HepG2 (cell line): ENCODE results near the gene TMEM135. TPM values are rescaled to one million over a fixed set of nuclear protein-coding genes. Genes with fewer than 3 reads are reported as not detected.

Source experiments
- BCL6 ChIP-seq: IDR thresholded peaks from 2 replicates; pipeline ENCODE4 v1.6.1; 2016; ENCODE audit warnings: missing genetic modification reagents, missing compliant biosample characterization
- FOXA3 ChIP-seq: IDR thresholded peaks from 2 replicates; pipeline ENCODE4 v1.6.1; 2016; ENCODE audit warnings: missing genetic modification reagents, missing compliant biosample characterization
- GABPA ChIP-seq, 2 experiments: IDR thresholded peaks; 2 replicates each; pipeline ENCODE4 v1.6.1; 2011 to 2016; ENCODE audit warnings: low read depth in 2 of 2, low read length in 1 of 2, missing biosample characterization in 1 of 2, missing genetic modification characterization in 1 of 2
- JARID2 ChIP-seq: sonication (generic); formaldehyde crosslinking; IDR thresholded peaks from 2 replicates; pipeline ENCODE4 v1.8.1; 2023; ENCODE audit warnings: missing genetic modification reagents, inconsistent platforms; ENCODE audit not compliant: insufficient replicate concordance
- KDM3A ChIP-seq: IDR thresholded peaks from 2 replicates; pipeline ENCODE4 v1.6.1; 2018; ENCODE audit warnings: low read depth, missing compliant biosample characterization
- NFRKB ChIP-seq: fragments of 450-650 bp; IDR thresholded peaks from 2 replicates; pipeline ENCODE4 v1.6.1; 2017
- POLR2A ChIP-seq, 2 experiments: IDR thresholded peaks; 2 replicates each; pipeline ENCODE4 v1.6.1; 2011; ENCODE audit warnings: low read depth in 2 of 2, low read length in 2 of 2, mild to moderate bottlenecking in 1 of 2, moderate library complexity in 1 of 2; ENCODE audit not compliant: insufficient read depth in 1 of 2
- RARG ChIP-seq: sonication (generic); formaldehyde crosslinking; IDR thresholded peaks from 2 replicates; pipeline ENCODE4 v1.4.0; 2020; ENCODE audit warnings: low read depth, mild to moderate bottlenecking, missing genetic modification reagents
- YEATS4 ChIP-seq: sonication (generic); formaldehyde crosslinking; IDR thresholded peaks from 2 replicates; pipeline ENCODE4 v1.4.0; 2020; ENCODE audit warnings: missing genetic modification reagents, borderline replicate concordance
- ZBTB3 ChIP-seq: sonication (generic); formaldehyde crosslinking; IDR thresholded peaks from 2 replicates; pipeline ENCODE4 v1.4.0; 2020; ENCODE audit warnings: low read depth, mild to moderate bottlenecking, moderate library complexity, missing genetic modification reagents, borderline replicate concordance
- ZNF101 ChIP-seq: sonication (generic); formaldehyde crosslinking; IDR thresholded peaks from 2 replicates; pipeline ENCODE4 v1.4.0; 2020; ENCODE audit warnings: mild to moderate bottlenecking, low read depth, missing genetic modification reagents, borderline replicate concordance
- ZNF136 ChIP-seq: sonication (generic); formaldehyde crosslinking; IDR thresholded peaks from 2 replicates; pipeline ENCODE4 v1.8.1; 2022; ENCODE audit warnings: low read depth, mild to moderate bottlenecking, moderate library complexity, missing genetic modification reagents
- ZNF251 ChIP-seq: sonication (generic); formaldehyde crosslinking; IDR thresholded peaks from 2 replicates; pipeline ENCODE4 v1.9.0; 2021; ENCODE audit warnings: mild to moderate bottlenecking, missing genetic modification reagents
- ZNF256 ChIP-seq: sonication (generic); formaldehyde crosslinking; conservative IDR thresholded peaks from 2 replicates; pipeline ENCODE4 v1.4.0; 2020; ENCODE audit warnings: missing genetic modification reagents
- ZNF431 ChIP-seq: sonication (generic); formaldehyde crosslinking; IDR thresholded peaks from 2 replicates; pipeline ENCODE4 v1.9.0; 2022; ENCODE audit warnings: missing genetic modification reagents, low read depth, mild to moderate bottlenecking, borderline replicate concordance
- ZNF564 ChIP-seq: sonication (generic); formaldehyde crosslinking; IDR thresholded peaks from 2 replicates; pipeline ENCODE4 v1.8.1; 2023; ENCODE audit warnings: mild to moderate bottlenecking, missing genetic modification reagents
- ZNF589 ChIP-seq: sonication (generic); formaldehyde crosslinking; conservative IDR thresholded peaks from 2 replicates; pipeline ENCODE4 v1.8.0; 2022; ENCODE audit warnings: mild to moderate bottlenecking, moderate library complexity, missing genetic modification reagents
- ZNF605 ChIP-seq: sonication (generic); formaldehyde crosslinking; IDR thresholded peaks from 2 replicates; pipeline ENCODE4 v1.8.0; 2022; ENCODE audit warnings: mild to moderate bottlenecking, missing genetic modification reagents
- ZNF672 ChIP-seq: sonication (generic); formaldehyde crosslinking; IDR thresholded peaks from 2 replicates; pipeline ENCODE4 v1.8.1; 2022; ENCODE audit warnings: missing genetic modification reagents
- ZNF737 ChIP-seq: sonication (generic); formaldehyde crosslinking; IDR thresholded peaks from 2 replicates; pipeline ENCODE4 v1.5.0; 2020; ENCODE audit warnings: missing genetic modification reagents, mild to moderate bottlenecking, borderline replicate concordance
- ZNF790 ChIP-seq: sonication (generic); formaldehyde crosslinking; IDR thresholded peaks from 2 replicates; pipeline ENCODE4 v1.8.0; 2022; ENCODE audit warnings: missing genetic modification reagents, mild to moderate bottlenecking, borderline replicate concordance
- ZZZ3 ChIP-seq: sonication (generic); formaldehyde crosslinking; IDR thresholded peaks from 2 replicates; pipeline ENCODE4 v1.4.0; 2020; ENCODE audit warnings: missing genetic modification reagents, mild to moderate bottlenecking, borderline replicate concordance
- polyA plus RNA-seq, 8 experiments: library from polyadenylated mRNA; depleted of rRNA in 3 of 8; stranded (reverse) in 7 of 8; unstranded in 1 of 8; fragments of >200 nt; fragmentation: Illumina TruSeq in 4 of 8; extraction: Trizol in 4 of 8; gene quantifications; 2 replicates each; pipeline versions ENCODE4 v1.2.1 to v1.2.3, GENCODE V29; 2011 to 2016; ENCODE audit warnings: low read depth in 4 of 8, missing spikeins in 1 of 8, mixed read lengths in 1 of 8; ENCODE audit not compliant: insufficient read depth in 1 of 8
- total RNA-seq, 5 experiments: library from RNA; depleted of rRNA; stranded (reverse); fragments of >200 nt; fragmentation: Illumina TruSeq; extraction: Trizol; gene quantifications; 2 replicates each; pipeline ENCODE4 v1.2.3, GENCODE V29; 2016; ENCODE audit warnings: low read depth in 1 of 5
- TF ChIP-seq, protein P1 (sequence below): IDR thresholded peaks from 2 replicates; pipeline ENCODE4 v1.6.1; 2016; ENCODE audit warnings: missing compliant biosample characterization, missing genetic modification reagents, borderline replicate concordance
- TF ChIP-seq, protein P2 (sequence below): IDR thresholded peaks from 2 replicates; pipeline ENCODE4 v1.6.1; 2016; ENCODE audit warnings: low read depth, control low read depth
- TF ChIP-seq, protein P3 (sequence below): sonication (generic); formaldehyde crosslinking; IDR thresholded peaks from 2 replicates; pipeline ENCODE4 v1.5.0; 2020; ENCODE audit warnings: missing genetic modification reagents

TMEM135 gene
- total and polyA plus RNA-seq, 2 of the 13 experiments (the other 11 are each of a cell fraction or from before 2014, with no cell fraction given) = 36.6 to 88.9 TPM

DNA sequence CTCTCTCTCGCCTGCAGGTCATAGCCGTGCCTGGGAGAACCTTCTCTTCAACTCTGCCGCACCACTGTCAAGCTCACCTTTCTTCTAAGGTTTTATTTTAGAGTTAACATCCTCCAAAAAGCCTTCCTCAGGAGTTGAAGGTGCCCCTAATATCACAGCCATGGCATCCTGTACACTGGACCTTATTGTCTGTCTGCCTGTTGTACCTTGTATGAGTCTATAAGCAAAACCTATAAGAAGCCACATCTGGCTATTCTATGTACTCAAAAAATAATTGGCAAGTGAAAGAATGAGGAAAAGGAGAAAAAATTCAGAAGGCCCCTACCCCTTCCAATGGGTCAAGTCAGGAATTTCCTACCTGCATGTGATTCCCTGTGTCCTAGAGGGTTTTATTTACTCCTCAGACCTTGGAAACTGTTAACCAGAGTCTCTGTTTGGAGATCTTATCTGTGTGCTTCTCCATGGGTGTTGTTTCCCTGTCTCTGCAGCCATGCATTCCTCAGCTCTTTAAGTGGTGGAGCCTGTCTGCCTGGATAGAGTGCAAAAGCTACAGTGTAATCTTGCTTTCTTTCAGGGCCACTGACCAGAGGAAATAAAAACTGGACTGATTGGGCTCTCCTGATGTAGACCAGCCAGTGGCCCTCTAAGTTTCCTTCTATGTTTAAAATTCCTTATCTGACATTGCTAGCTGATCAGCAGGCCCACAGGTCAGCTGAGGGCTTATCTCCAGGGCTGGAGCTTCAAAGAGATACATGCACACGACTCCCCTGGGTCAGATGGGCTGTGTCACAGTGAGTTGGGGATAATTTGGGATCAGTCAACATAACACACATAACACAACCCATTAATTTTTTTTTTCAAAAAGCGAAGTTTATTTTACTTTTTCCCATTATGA is 37.6 kb upstream of the TMEM135 start (continued):
- no peak for TF ChIP-seq ZNF136 (CRISPR knock-in tag)
- TF ChIP-seq ZZZ3 = no peak
- peak in 1 of 2 experiments; percentile 42; a peak in 1 of 4 replicates for TF ChIP-seq POLR2A (IDR thresholded peaks at IDR 0.05; ENCODE audit: insufficient read depth in 1 of 2, low read depth in 2 of 2, low read length in 2 of 2)
- TF ChIP-seq, protein P1, sequence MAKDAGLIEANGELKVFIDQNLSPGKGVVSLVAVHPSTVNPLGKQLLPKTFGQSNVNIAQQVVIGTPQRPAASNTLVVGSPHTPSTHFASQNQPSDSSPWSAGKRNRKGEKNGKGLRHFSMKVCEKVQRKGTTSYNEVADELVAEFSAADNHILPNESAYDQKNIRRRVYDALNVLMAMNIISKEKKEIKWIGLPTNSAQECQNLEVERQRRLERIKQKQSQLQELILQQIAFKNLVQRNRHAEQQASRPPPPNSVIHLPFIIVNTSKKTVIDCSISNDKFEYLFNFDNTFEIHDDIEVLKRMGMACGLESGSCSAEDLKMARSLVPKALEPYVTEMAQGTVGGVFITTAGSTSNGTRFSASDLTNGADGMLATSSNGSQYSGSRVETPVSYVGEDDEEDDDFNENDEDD = no peak
- TF ChIP-seq ZNF737 = no peak
- peak; percentile 85; the same call in 1 of the 2 replicates for TF ChIP-seq KDM3A
- peak; percentile 86; the same call in 1 of the 2 replicates for TF ChIP-seq ZBTB3 (CRISPR knock-in tag)
- TF ChIP-seq ZNF251 = no peak
- TF ChIP-seq BCL6 (CRISPR knock-in tag) = peak; percentile 96
- TF ChIP-seq, protein P2, sequence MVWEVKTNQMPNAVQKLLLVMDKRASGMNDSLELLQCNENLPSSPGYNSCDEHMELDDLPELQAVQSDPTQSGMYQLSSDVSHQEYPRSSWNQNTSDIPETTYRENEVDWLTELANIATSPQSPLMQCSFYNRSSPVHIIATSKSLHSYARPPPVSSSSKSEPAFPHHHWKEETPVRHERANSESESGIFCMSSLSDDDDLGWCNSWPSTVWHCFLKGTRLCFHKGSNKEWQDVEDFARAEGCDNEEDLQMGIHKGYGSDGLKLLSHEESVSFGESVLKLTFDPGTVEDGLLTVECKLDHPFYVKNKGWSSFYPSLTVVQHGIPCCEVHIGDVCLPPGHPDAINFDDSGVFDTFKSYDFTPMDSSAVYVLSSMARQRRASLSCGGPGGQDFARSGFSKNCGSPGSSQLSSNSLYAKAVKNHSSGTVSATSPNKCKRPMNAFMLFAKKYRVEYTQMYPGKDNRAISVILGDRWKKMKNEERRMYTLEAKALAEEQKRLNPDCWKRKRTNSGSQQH = no peak
- TF ChIP-seq, protein P3, sequence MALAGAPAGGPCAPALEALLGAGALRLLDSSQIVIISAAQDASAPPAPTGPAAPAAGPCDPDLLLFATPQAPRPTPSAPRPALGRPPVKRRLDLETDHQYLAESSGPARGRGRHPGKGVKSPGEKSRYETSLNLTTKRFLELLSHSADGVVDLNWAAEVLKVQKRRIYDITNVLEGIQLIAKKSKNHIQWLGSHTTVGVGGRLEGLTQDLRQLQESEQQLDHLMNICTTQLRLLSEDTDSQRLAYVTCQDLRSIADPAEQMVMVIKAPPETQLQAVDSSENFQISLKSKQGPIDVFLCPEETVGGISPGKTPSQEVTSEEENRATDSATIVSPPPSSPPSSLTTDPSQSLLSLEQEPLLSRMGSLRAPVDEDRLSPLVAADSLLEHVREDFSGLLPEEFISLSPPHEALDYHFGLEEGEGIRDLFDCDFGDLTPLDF (CRISPR knock-in tag) = no peak
- TF ChIP-seq NFRKB = no peak
- TF ChIP-seq ZNF564 (CRISPR knock-in tag) = no peak
- no peak for TF ChIP-seq GABPA (IDR thresholded peaks at IDR 0.05; ENCODE audit: low read depth, low read length)
- TF ChIP-seq GABPA (CRISPR knock-in tag; IDR thresholded peaks at IDR 0.05; ENCODE audit: low read depth) = peak; percentile 35; the same call in 1 of the 2 replicates
- TF ChIP-seq ZNF256 (CRISPR knock-in tag) = no peak
- no peak for TF ChIP-seq ZNF589 (CRISPR knock-in tag)
- no peak for TF ChIP-seq RARG
- no peak for TF ChIP-seq ZNF101
- TF ChIP-seq ZNF790 = no peak
- no peak for TF ChIP-seq ZNF605 (CRISPR knock-in tag)
- TF ChIP-seq ZNF672 (CRISPR knock-in tag) = no peak
- TF ChIP-seq ZNF431 (CRISPR knock-in tag) = peak; percentile 70; the same call in 1 of the 2 replicates
- peak; percentile 82 for TF ChIP-seq FOXA3
- peak; percentile 30; the same call in 1 of the 2 replicates for TF ChIP-seq YEATS4
- no peak for TF ChIP-seq JARID2 (CRISPR knock-in tag)
